ENCODE results near the gene SLC8B1.
A peak's percentile ranks its signal among the peaks of the same experiment; 100 is the strongest.

SLC8B1 gene

DNA sequence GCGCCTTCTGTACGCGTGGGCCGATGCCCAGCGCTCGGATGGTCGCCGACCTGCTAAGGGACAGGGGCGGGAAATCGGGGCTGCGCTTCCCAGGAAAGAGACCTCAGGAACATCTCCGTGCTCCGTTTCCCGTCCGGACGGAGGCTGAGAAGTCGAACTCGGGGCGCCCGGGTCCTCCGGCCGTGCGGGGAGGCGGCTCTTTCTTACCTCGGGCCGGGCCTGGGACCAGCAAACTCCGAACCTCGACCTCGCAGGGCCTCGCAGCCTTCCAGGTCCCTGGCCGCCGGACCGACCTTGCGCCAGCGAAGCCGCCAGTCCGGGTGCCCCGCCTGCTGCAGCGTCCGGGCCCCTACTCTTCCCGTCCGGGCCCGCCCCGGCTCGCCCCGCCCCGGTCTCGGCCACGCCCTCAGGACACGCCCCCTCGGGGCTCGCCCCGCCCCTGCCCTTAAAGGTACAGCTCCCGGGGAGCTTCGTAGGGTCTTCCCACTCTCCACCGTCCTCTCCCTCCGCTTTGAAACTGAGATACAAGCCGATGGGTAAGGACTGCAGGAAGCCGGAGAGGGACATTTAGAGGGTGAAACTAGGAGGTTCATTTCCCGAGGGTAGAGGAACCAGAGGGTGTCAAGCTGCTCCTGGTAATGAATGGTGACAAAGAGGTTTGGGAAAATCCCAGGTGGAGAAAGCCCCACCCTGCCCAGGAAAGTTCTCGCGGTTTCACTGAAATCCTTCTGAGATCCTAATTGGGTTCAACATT is at the start of gene SLC8B1:
Gene SLC8B1 (minus strand): TSS at position 324 of the 754 bp plus-strand sequence. CDS start 2,231 bp downstream, outside the sequence.
- Mint-ChIP-seq H3K27me3 (ENCODE audit: low read depth, poor library complexity) (peaks cover 62% of the 10 kb centered on the region), H3K4me1 (peaks cover 6% of the 10 kb centered on the region), H3K4me3 (peak within 1 kb of the TSS; percentile 87), H3K27ac (no peak within 1 kb of the TSS), H3K36me3 (ENCODE audit: low read depth) (peaks cover 9% of the 10 kb centered on the region), H3K9me3 (no peaks in the 10 kb centered on the region)
- DNase-seq, result peak; percentile 95
- no peak for TF ChIP-seq CTCF (IDR thresholded peaks at IDR 0.05)

GRCh38 chr12:113382206-113382605 is 47.3 kb upstream of the SLC8B1 start:
- peaks cover 3% of the 10 kb centered on the region for H3K27me3 Mint-ChIP-seq (ENCODE audit: low read depth, poor library complexity)
- TF ChIP-seq CTCF (IDR thresholded peaks at IDR 0.05), result no peak
- H3K4me1 Mint-ChIP-seq, result peaks cover 9% of the 10 kb centered on the region
- H3K36me3 Mint-ChIP-seq (ENCODE audit: low read depth), result peaks cover 21% of the 10 kb centered on the region
- H3K27ac Mint-ChIP-seq, result no peak overlapping the region
- no peaks in the 10 kb centered on the region for H3K9me3 Mint-ChIP-seq
- H3K4me3 Mint-ChIP-seq, result no peak overlapping the region
- DNase-seq, result no peak

GRCh38 chr12:113381220-113381619 is 46.3 kb upstream of the SLC8B1 start:
- DNase-seq, result no peak

GRCh38 chr12:113378291-113378690 is 43.4 kb upstream of the SLC8B1 start:
- Mint-ChIP-seq H3K27ac (no peak overlapping the region), H3K4me3 (no peak overlapping the region), H3K4me1 (peaks cover 9% of the 10 kb centered on the region), H3K27me3 (ENCODE audit: low read depth, poor library complexity) (peaks cover 3% of the 10 kb centered on the region), H3K36me3 (ENCODE audit: low read depth) (peaks cover 37% of the 10 kb centered on the region), H3K9me3 (no peaks in the 10 kb centered on the region)
- no peak for TF ChIP-seq CTCF (IDR thresholded peaks at IDR 0.05)
- DNase-seq, result no peak

More at GRCh38 chr12:113381220-113381619, 46.3 kb upstream of the SLC8B1 start:
- no peak overlapping the region for H3K4me3 Mint-ChIP-seq
- H3K4me1 Mint-ChIP-seq, result peaks cover 9% of the 10 kb centered on the region
- no peak overlapping the region for H3K27ac Mint-ChIP-seq
- H3K9me3 Mint-ChIP-seq, result no peaks in the 10 kb centered on the region
- H3K27me3 Mint-ChIP-seq (ENCODE audit: low read depth, poor library complexity), result peaks cover 3% of the 10 kb centered on the region
- peaks cover 25% of the 10 kb centered on the region for H3K36me3 Mint-ChIP-seq (ENCODE audit: low read depth)
- TF ChIP-seq CTCF (IDR thresholded peaks at IDR 0.05), result no peak

GRCh38 chr12:113374823-113375428 is 40.0 kb upstream of the SLC8B1 start:
- TF ChIP-seq CTCF (IDR thresholded peaks at IDR 0.05), result no peak
- Mint-ChIP-seq H3K36me3 (ENCODE audit: low read depth) (peaks cover 39% of the 10 kb centered on the region), H3K4me3 (no peak overlapping the region), H3K27ac (no peak overlapping the region), H3K4me1 (no peaks in the 10 kb centered on the region), H3K27me3 (ENCODE audit: low read depth, poor library complexity) (no peaks in the 10 kb centered on the region), H3K9me3 (no peaks in the 10 kb centered on the region)
- DNase-seq, result no peak

All from nephron progenitor cell (in vitro differentiated cells).